Upper lobe of left lung (tissue), 4 donors: ENCODE results near the gene TNFRSF21.

ENCODE experiments used
- EP300 ChIP-seq, 4 donors: sonication (generic); formaldehyde crosslinking; IDR thresholded peaks; one replicate each; pipeline ENCODE4 v1.5.1; 2017; ENCODE audit warnings: antibody characterized with exemption in 4 of 4, control low read depth in 2 of 4
- TF ChIP-seq, protein P1 (sequence below), 6 experiments: fragments of 450-650 bp in 4 of 6; fragments of 200-600 bp in 2 of 6; sonication (generic) in 2 of 6; IDR thresholded peaks; one replicate each; pipeline ENCODE4 v1.5.1; 2016 to 2019; ENCODE audit warnings: antibody characterized with exemption in 6 of 6

DNA sequence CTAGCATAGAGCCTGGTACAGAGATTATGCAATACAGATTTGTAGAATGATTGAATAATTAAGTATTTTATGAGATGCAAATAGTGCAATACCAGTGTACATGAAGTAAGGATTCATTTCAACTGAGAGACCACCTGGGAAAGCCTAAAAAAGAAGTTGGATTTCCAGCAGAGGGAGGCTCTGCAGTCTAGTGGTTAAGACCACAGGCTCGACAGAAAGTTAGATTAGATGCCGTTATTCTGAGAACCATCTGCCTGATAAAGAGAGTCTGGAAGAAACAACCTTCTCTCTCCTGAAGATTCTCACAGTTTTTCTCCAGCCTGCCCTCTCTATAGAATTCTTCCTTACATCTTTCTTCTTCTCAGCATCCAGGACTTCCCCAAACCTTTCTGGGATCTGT is 13.6 kb upstream of the TNFRSF21 start:
- TF ChIP-seq, protein P1, sequence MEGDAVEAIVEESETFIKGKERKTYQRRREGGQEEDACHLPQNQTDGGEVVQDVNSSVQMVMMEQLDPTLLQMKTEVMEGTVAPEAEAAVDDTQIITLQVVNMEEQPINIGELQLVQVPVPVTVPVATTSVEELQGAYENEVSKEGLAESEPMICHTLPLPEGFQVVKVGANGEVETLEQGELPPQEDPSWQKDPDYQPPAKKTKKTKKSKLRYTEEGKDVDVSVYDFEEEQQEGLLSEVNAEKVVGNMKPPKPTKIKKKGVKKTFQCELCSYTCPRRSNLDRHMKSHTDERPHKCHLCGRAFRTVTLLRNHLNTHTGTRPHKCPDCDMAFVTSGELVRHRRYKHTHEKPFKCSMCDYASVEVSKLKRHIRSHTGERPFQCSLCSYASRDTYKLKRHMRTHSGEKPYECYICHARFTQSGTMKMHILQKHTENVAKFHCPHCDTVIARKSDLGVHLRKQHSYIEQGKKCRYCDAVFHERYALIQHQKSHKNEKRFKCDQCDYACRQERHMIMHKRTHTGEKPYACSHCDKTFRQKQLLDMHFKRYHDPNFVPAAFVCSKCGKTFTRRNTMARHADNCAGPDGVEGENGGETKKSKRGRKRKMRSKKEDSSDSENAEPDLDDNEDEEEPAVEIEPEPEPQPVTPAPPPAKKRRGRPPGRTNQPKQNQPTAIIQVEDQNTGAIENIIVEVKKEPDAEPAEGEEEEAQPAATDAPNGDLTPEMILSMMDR (IDR thresholded peaks at IDR 0.05) = no peak
- TF ChIP-seq EP300 (IDR thresholded peaks at IDR 0.05) = no peak
